ENCODE measurements around the gene ANKRD49.

GRCh38 chr11:94501522-94501921 lies 7.7 kb downstream of the ANKRD49 start:
- TF ChIP-seq CTCF (IDR thresholded peaks at IDR 0.05; ENCODE audit: poor library complexity): no peak
- TF ChIP-seq EZH2 (IDR thresholded peaks at IDR 0.05; ENCODE audit: borderline replicate concordance): no peak
- TF ChIP-seq EZH2phosphoT487 (IDR thresholded peaks at IDR 0.05; ENCODE audit: low read depth, severe bottlenecking, unreplicated experiment): no peak
